Measurements from ENCODE around the gene LBHD2. TPM values are rescaled to one million over a fixed set of nuclear protein-coding genes. Genes with fewer than 3 reads are reported as not detected.

LBHD2 gene
- polyA plus RNA-seq, 1 of the 3 experiments (the other 2 are of a cell fraction) = not detected

GRCh38 chr14:103108749-103109207 is 24.8 kb downstream of the LBHD2 start:
- CTCF ChIA-PET = interaction anchor here (0.6 to 1.8 kb wide), 5 partner anchors 18 to 185 kb away, joined by 3 to 9 read pairs (median 5); no protein-coding TSS in a partner anchor
- no peak for DNase-seq
- H3F3A ChIP-seq (replicated peaks; ENCODE audit: insufficient read depth) = peaks cover 7% of the 10 kb centered on the region
- WGBS (ENCODE audit: low lambda C conversion rate) = 31% methylated on average over 8 of the region's 9 CpGs
- H2AFZ ChIP-seq (ENCODE audit: low read depth) = no peak overlapping the region
- H4K20me1 ChIP-seq (ENCODE audit: insufficient read depth) = no peaks in the 10 kb centered on the region
- POLR2A ChIA-PET = no interaction called here
- peak overlapping the region in 1 of 2 experiments; percentile 15; a peak in 1 of 4 replicates for H3K27ac ChIP-seq (ENCODE audit: low read depth in 2 of 2, low read length in 1 of 2)
- H3K9me3 ChIP-seq = no peaks in the 10 kb centered on the region
- H3K4me3 ChIP-seq (ENCODE audit: low read depth in 2 of 2, low read length in 1 of 2) = no peak overlapping the region
- no peaks in the 10 kb centered on the region for H3K36me3 ChIP-seq (replicated peaks in 1 of 2; ENCODE audit: control insufficient read depth in 1 of 2, insufficient read depth in 2 of 2, low read length in 1 of 2)
- 0 out of 2 replicates have a peak overlapping the region, but pooled peaks have one; percentile 11 for H3K9ac ChIP-seq
- H3K79me2 ChIP-seq (ENCODE audit: insufficient read depth) = no peaks in the 10 kb centered on the region
- H3K4me1 ChIP-seq (ENCODE audit: control insufficient read depth in 1 of 2, insufficient read depth in 2 of 2, low read depth in 1 of 2, low read length in 1 of 2) = peaks cover 24 to 28% of the 10 kb centered on the region in 2 experiments; a peak in 3 of 4 replicates
- H3K9me2 ChIP-seq = no peaks in the 10 kb centered on the region
- TF ChIP-seq TCF12 (IDR thresholded peaks at IDR 0.05) (peak; percentile 40; the same call in 1 of the 2 replicates), EZH2phosphoT487 (IDR thresholded peaks at IDR 0.05; ENCODE audit: borderline replicate concordance, low read depth) (no peak)
- H3K4me2 ChIP-seq = peak overlapping the region; percentile 50; the same call in 1 of the 2 replicates
- peaks cover 10% of the 10 kb centered on the region for H3K27me3 ChIP-seq (ENCODE audit: insufficient read depth)

GRCh38 chr14:103109535-103110441 is 25.8 kb downstream of the LBHD2 start:
- Histone ChIP-seq H3K79me2 (ENCODE audit: insufficient read depth) (no peaks in the 10 kb centered on the region), H3K9ac (peak overlapping the region; percentile 44; the same call in 1 of the 2 replicates), H3K4me3 (ENCODE audit: low read depth in 2 of 2, low read length in 1 of 2) (peak overlapping the region in 1 of 2 experiments; percentile 6; a peak in 1 of 4 replicates), H3F3A (replicated peaks; ENCODE audit: insufficient read depth) (peaks cover 7% of the 10 kb centered on the region), H2AFZ (ENCODE audit: low read depth) (peak overlapping the region; percentile 47), H3K9me2 (no peaks in the 10 kb centered on the region), H4K20me1 (ENCODE audit: insufficient read depth) (no peaks in the 10 kb centered on the region), H3K36me3 (replicated peaks in 1 of 2; ENCODE audit: control insufficient read depth in 1 of 2, insufficient read depth in 2 of 2, low read length in 1 of 2) (no peaks in the 10 kb centered on the region), H3K4me1 (ENCODE audit: control insufficient read depth in 1 of 2, insufficient read depth in 2 of 2, low read depth in 1 of 2, low read length in 1 of 2) (peaks cover 24 to 28% of the 10 kb centered on the region in 2 experiments; a peak in 3 of 4 replicates), H3K9me3 (no peaks in the 10 kb centered on the region), H3K27me3 (ENCODE audit: insufficient read depth) (no peaks in the 10 kb centered on the region; the same call in 1 of the 2 replicates), H3K27ac (ENCODE audit: low read depth in 2 of 2, low read length in 1 of 2) (peak overlapping the region; percentile 55 to 78), H3K4me2 (peak overlapping the region; percentile 74)
- 27% methylated on average over 19 of the region's 32 CpGs for WGBS (ENCODE audit: low lambda C conversion rate)
- ChIA-PET CTCF (interaction anchor here (0.7 to 1.8 kb wide), 10 partner anchors 15 to 389 kb away, joined by 3 to 9 read pairs (median 3); no protein-coding TSS in a partner anchor), POLR2A (no interaction called here)
- no peak for DNase-seq
- TF ChIP-seq NFIC (IDR thresholded peaks at IDR 0.05; ENCODE audit: borderline replicate concordance) (peak; percentile 79), PBX3 (IDR thresholded peaks at IDR 0.05) (peak; percentile 52; the same call in 1 of the 2 replicates), FOXM1 (IDR thresholded peaks at IDR 0.05; ENCODE audit: low read depth) (no peak; the same call in 1 of the 2 replicates), MAX (IDR thresholded peaks at IDR 0.05; ENCODE audit: low read depth) (peak; percentile 48), ELF1 (IDR thresholded peaks at IDR 0.05) (peak; percentile 3; the same call in 1 of the 2 replicates), RXRA (IDR thresholded peaks at IDR 0.05; ENCODE audit: borderline replicate concordance, low read depth) (peak; percentile 89; the same call in 1 of the 2 replicates), EP300 (IDR thresholded peaks at IDR 0.05; ENCODE audit: borderline replicate concordance in 1 of 2, low read depth in 1 of 2, low read length in 1 of 2) (peak in 1 of 2 experiments; percentile 65; a peak in 1 of 4 replicates), GATA2 (CRISPR knock-in tag; IDR thresholded peaks at IDR 0.05) (no peak), REST (IDR thresholded peaks at IDR 0.05; ENCODE audit: low read depth, low read length) (peak; percentile 46; the same call in 1 of the 2 replicates), FOSL2 (IDR thresholded peaks at IDR 0.05; ENCODE audit: borderline replicate concordance, low read depth) (peak; percentile 93), USF1 (IDR thresholded peaks at IDR 0.05; ENCODE audit: borderline replicate concordance, low read depth) (peak; percentile 7; the same call in 1 of the 2 replicates), YY1 (IDR thresholded peaks at IDR 0.05; ENCODE audit: low read depth) (0 out of 2 replicates have a peak, but pooled peaks have one; percentile 9), POLR2AphosphoS5 (IDR thresholded peaks at IDR 0.05; ENCODE audit: low read depth, low read length) (no peak), MEF2A (IDR thresholded peaks at IDR 0.05; ENCODE audit: borderline replicate concordance, low read depth) (no peak), JUND (IDR thresholded peaks at IDR 0.05) (no peak; the same call in 1 of the 2 replicates)
